ENCODE measurements around the gene PKP4.

DNA sequence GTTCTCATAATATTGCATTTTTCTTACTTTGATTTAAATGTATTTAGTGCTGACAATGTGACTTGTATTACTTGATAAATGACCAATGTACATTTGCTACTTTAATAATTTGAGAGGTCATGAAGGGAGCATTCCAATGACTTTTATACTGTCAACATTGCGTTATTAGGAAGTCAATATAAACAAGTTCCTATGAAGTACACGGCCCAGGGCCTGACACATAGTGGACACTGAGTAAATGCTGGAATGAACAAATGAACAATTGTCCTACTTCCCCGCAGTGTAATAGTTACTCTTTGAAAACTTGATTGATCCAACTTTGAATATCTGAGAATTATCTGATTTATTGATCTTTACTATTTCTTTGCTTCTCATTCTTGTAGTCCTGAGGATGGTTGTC, 47.3 kb downstream of the PKP4 start:
- no peak for TF ChIP-seq BACH1 (IDR thresholded peaks at IDR 0.05; ENCODE audit: low read length)
- no peak for TF ChIP-seq POLR2A (IDR thresholded peaks at IDR 0.05; ENCODE audit: control extremely low read depth in 1 of 2, low read depth in 2 of 2, low read length in 2 of 2)
- TF ChIP-seq EZH2 (IDR thresholded peaks at IDR 0.05; ENCODE audit: low read depth, low read length, severe bottlenecking), result no peak
- TF ChIP-seq, protein P1, sequence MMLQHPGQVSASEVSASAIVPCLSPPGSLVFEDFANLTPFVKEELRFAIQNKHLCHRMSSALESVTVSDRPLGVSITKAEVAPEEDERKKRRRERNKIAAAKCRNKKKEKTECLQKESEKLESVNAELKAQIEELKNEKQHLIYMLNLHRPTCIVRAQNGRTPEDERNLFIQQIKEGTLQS (IDR thresholded peaks at IDR 0.05; ENCODE audit: insufficient read depth, low read depth, low read length), result no peak
